Astrocyte (in vitro differentiated cells and primary cell): ENCODE data around the gene ATP6V0E1. TPM values are rescaled to one million over a fixed set of nuclear protein-coding genes. Genes with fewer than 3 reads are reported as not detected.

Experiments used
- DNase-seq: peaks from one replicate; pipeline ENCODE4 v3.0.0-alpha.2; 2010; ENCODE audit warnings: low read depth
- FAIRE-seq: peaks from 2 replicates; lab custom pipeline; 2011; peaks lifted over from hg19 to GRCh38; lab: Jason Lieb, UNC
- H2AFZ ChIP-seq: 2 replicates; pipeline ENCODE4 v1.6.0; 2012; ENCODE audit warnings: low read depth, low read length, inconsistent platforms
- H3K27ac ChIP-seq: 2 replicates; pipeline ENCODE4 v1.5.1; 2011; ENCODE audit warnings: low read depth, low read length, inconsistent platforms
- H3K27me3 ChIP-seq: 2 replicates; pipeline ENCODE4 v1.6.0; 2011; ENCODE audit warnings: low read length, inconsistent platforms; ENCODE audit not compliant: insufficient read depth
- H3K36me3 ChIP-seq: 2 replicates; pipeline ENCODE4 v1.5.1; 2011; ENCODE audit warnings: low read length, inconsistent platforms; ENCODE audit not compliant: insufficient read depth
- H3K4me1 ChIP-seq: 2 replicates; pipeline ENCODE4 v1.5.1; 2011; ENCODE audit warnings: low read length, inconsistent platforms; ENCODE audit not compliant: insufficient read depth
- H3K4me2 ChIP-seq: 2 replicates; pipeline ENCODE4 v1.6.0; 2012; ENCODE audit warnings: low read length, inconsistent platforms
- H3K4me3 ChIP-seq: 2 replicates; pipeline ENCODE4 v1.5.1; 2011; ENCODE audit warnings: low read depth, mild to moderate bottlenecking, low read length, inconsistent platforms; ENCODE audit not compliant: insufficient read depth
- H3K79me2 ChIP-seq: 2 replicates; pipeline ENCODE4 v1.6.0; 2012; ENCODE audit warnings: mild to moderate bottlenecking, low read length, inconsistent platforms; ENCODE audit not compliant: insufficient read depth
- H3K9ac ChIP-seq: 2 replicates; pipeline ENCODE4 v1.6.0; 2012; ENCODE audit warnings: mild to moderate bottlenecking, low read length, inconsistent platforms
- H3K9me3 ChIP-seq: 2 replicates; pipeline ENCODE4 v1.5.1; 2012; ENCODE audit warnings: low read depth, mild to moderate bottlenecking, low read length, inconsistent platforms; ENCODE audit not compliant: insufficient read depth
- H4K20me1 ChIP-seq: 2 replicates; pipeline ENCODE4 v1.6.0; 2012; ENCODE audit warnings: low read length, inconsistent platforms; ENCODE audit not compliant: insufficient read depth
- H3K27ac Mint-ChIP-seq: one replicate; pipeline ENCODE4 v1.8.0; 2021; ENCODE audit warnings: mild to moderate bottlenecking, mixed read lengths; ENCODE audit not compliant: unreplicated experiment
- H3K27me3 Mint-ChIP-seq: one replicate; pipeline ENCODE4 v1.8.0; 2021; ENCODE audit warnings: low read depth, mixed read lengths; ENCODE audit not compliant: unreplicated experiment
- H3K36me3 Mint-ChIP-seq: one replicate; pipeline ENCODE4 v1.8.0; 2021; ENCODE audit warnings: low read depth, mixed read lengths; ENCODE audit not compliant: unreplicated experiment
- H3K4me1 Mint-ChIP-seq: one replicate; pipeline ENCODE4 v1.8.0; 2021; ENCODE audit warnings: low read depth, mixed read lengths; ENCODE audit not compliant: unreplicated experiment
- H3K4me3 Mint-ChIP-seq: one replicate; pipeline ENCODE4 v1.8.0; 2021; ENCODE audit warnings: mild to moderate bottlenecking, moderate library complexity, mixed read lengths; ENCODE audit not compliant: unreplicated experiment
- H3K9me3 Mint-ChIP-seq: one replicate; pipeline ENCODE4 v1.8.0; 2021; ENCODE audit warnings: mild to moderate bottlenecking, mixed read lengths; ENCODE audit not compliant: unreplicated experiment
- CTCF ChIP-seq: IDR thresholded peaks from 2 replicates; pipeline ENCODE4 v1.5.1; 2011; ENCODE audit warnings: low read depth, mild to moderate bottlenecking, inconsistent platforms, low read length, moderate library complexity; ENCODE audit not compliant: insufficient read depth
- EZH2 ChIP-seq: IDR thresholded peaks from 2 replicates; pipeline ENCODE4 v1.6.1; 2012; ENCODE audit warnings: mild to moderate bottlenecking, low read length, inconsistent platforms; ENCODE audit not compliant: insufficient read depth
- total RNA-seq: library from RNA; stranded (reverse); gene quantifications from 2 replicates; pipeline ENCODE4 v1.2.1, GENCODE V29; 2021

The ATP6V0E1 gene
- total RNA-seq, 1 donor from 2014 or later: 327 TPM

GRCh38 chr5:172943283-172943841 lies 40.2 kb upstream of the ATP6V0E1 start:
- Histone ChIP-seq H3K4me3 (no peak overlapping the region), H4K20me1 (no peaks in the 10 kb centered on the region), H3K36me3 (no peaks in the 10 kb centered on the region), H3K4me2 (peak overlapping the region; percentile 65), H3K9me3 (no peaks in the 10 kb centered on the region), H3K27me3 (no peaks in the 10 kb centered on the region), H3K79me2 (no peaks in the 10 kb centered on the region), H3K4me1 (peaks cover 39% of the 10 kb centered on the region), H2AFZ (no peak overlapping the region), H3K9ac (peak overlapping the region; percentile 82), H3K27ac (peak overlapping the region; percentile 96)
- no peak for TF ChIP-seq CTCF
- no peak for TF ChIP-seq EZH2
- peaks cover 25% of the 10 kb centered on the region for H3K4me1 Mint-ChIP-seq
- H3K4me3 Mint-ChIP-seq: peak overlapping the region; percentile 54
- peak; percentile 70 for FAIRE-seq
- peak; percentile 87 for DNase-seq
- peaks cover 5% of the 10 kb centered on the region for H3K36me3 Mint-ChIP-seq
- H3K9me3 Mint-ChIP-seq: no peaks in the 10 kb centered on the region
- peak overlapping the region; percentile 58 for H3K27ac Mint-ChIP-seq
- H3K27me3 Mint-ChIP-seq: no peaks in the 10 kb centered on the region

GRCh38 chr5:172943906-172944305 lies 39.7 kb upstream of the ATP6V0E1 start:
- peak overlapping the region; percentile 96 for H3K27ac ChIP-seq
- no peak for FAIRE-seq

More at GRCh38 chr5:172943906-172944305, 39.7 kb upstream of the ATP6V0E1 start:
- no peaks in the 10 kb centered on the region for H3K36me3 ChIP-seq
- Mint-ChIP-seq H3K36me3 (peaks cover 5% of the 10 kb centered on the region), H3K27me3 (no peaks in the 10 kb centered on the region), H3K27ac (peak overlapping the region; percentile 58), H3K4me1 (peaks cover 25% of the 10 kb centered on the region), H3K4me3 (peak overlapping the region; percentile 54), H3K9me3 (no peaks in the 10 kb centered on the region)
- no peaks in the 10 kb centered on the region for H3K9me3 ChIP-seq
- no peak overlapping the region for H3K4me3 ChIP-seq
- no peaks in the 10 kb centered on the region for H3K27me3 ChIP-seq
- H3K4me2 ChIP-seq: peak overlapping the region; percentile 65
- peaks cover 40% of the 10 kb centered on the region for H3K4me1 ChIP-seq
- TF ChIP-seq CTCF (no peak), EZH2 (no peak)
- no peak for DNase-seq
- H4K20me1 ChIP-seq: no peaks in the 10 kb centered on the region
- H2AFZ ChIP-seq: no peak overlapping the region
- H3K79me2 ChIP-seq: no peaks in the 10 kb centered on the region
- peak overlapping the region; percentile 82 for H3K9ac ChIP-seq
